ENCODE results near the gene SUCO.

Gene SUCO

GRCh38 chr1:172532183-172532699 is 709 bp upstream of the SUCO start:
- Histone ChIP-seq H3K27me3 (ENCODE audit: insufficient read depth, low read depth, severe bottlenecking) (peaks cover 37% of the 10 kb centered on the region), H3K4me3 (ENCODE audit: low read depth, low read length) (peak overlapping the region; percentile 91), H3K36me3 (peaks cover 6% of the 10 kb centered on the region), H3K9me3 (ENCODE audit: severe bottlenecking) (no peaks in the 10 kb centered on the region), H3K27ac (peak overlapping the region; percentile 98)
- peak; percentile 91 for DNase-seq
- no peak for TF ChIP-seq CTCF (IDR thresholded peaks at IDR 0.05; ENCODE audit: low read depth, low read length)

GRCh38 chr1:172533513-172534151 is 682 bp downstream of the SUCO start:
- no peak for TF ChIP-seq CTCF (IDR thresholded peaks at IDR 0.05; ENCODE audit: low read depth, low read length)
- Histone ChIP-seq H3K27me3 (ENCODE audit: insufficient read depth, low read depth, severe bottlenecking) (peaks cover 24% of the 10 kb centered on the region), H3K27ac (peak overlapping the region; percentile 98), H3K4me3 (ENCODE audit: low read depth, low read length) (peak overlapping the region; percentile 80), H3K36me3 (peaks cover 6% of the 10 kb centered on the region), H3K9me3 (ENCODE audit: severe bottlenecking) (no peaks in the 10 kb centered on the region)
- peak; percentile 43 for DNase-seq

- DNase-seq: no peak
Measured at GRCh38 chr1:172536256-172536655, 3.3 kb downstream of the SUCO start.

GRCh38 chr1:172537366-172537765 is 4.4 kb downstream of the SUCO start:
- H3K27me3 ChIP-seq (ENCODE audit: insufficient read depth, low read depth, severe bottlenecking): no peaks in the 10 kb centered on the region
- H3K36me3 ChIP-seq: peaks cover 6% of the 10 kb centered on the region
- H3K4me3 ChIP-seq (ENCODE audit: low read depth, low read length): no peak overlapping the region
- no peak for TF ChIP-seq CTCF (IDR thresholded peaks at IDR 0.05; ENCODE audit: low read depth, low read length)
- no peaks in the 10 kb centered on the region for H3K9me3 ChIP-seq (ENCODE audit: severe bottlenecking)
- H3K27ac ChIP-seq: no peak overlapping the region
- DNase-seq: no peak

More at GRCh38 chr1:172536256-172536655, 3.3 kb downstream of the SUCO start:
- H3K4me3 ChIP-seq (ENCODE audit: low read depth, low read length): no peak overlapping the region
- H3K36me3 ChIP-seq: peaks cover 6% of the 10 kb centered on the region
- H3K27ac ChIP-seq: no peak overlapping the region
- H3K27me3 ChIP-seq (ENCODE audit: insufficient read depth, low read depth, severe bottlenecking): peaks cover 3% of the 10 kb centered on the region
- H3K9me3 ChIP-seq (ENCODE audit: severe bottlenecking): no peaks in the 10 kb centered on the region
- TF ChIP-seq CTCF (IDR thresholded peaks at IDR 0.05; ENCODE audit: low read depth, low read length): no peak

- H3K4me3 ChIP-seq (ENCODE audit: low read depth, low read length): no peak overlapping the region
- no peak overlapping the region for H3K27ac ChIP-seq
- no peak for DNase-seq
- peaks cover 6% of the 10 kb centered on the region for H3K36me3 ChIP-seq
- TF ChIP-seq CTCF (IDR thresholded peaks at IDR 0.05; ENCODE audit: low read depth, low read length): no peak
- no peaks in the 10 kb centered on the region for H3K9me3 ChIP-seq (ENCODE audit: severe bottlenecking)
- H3K27me3 ChIP-seq (ENCODE audit: insufficient read depth, low read depth, severe bottlenecking): no peaks in the 10 kb centered on the region
Measured at GRCh38 chr1:172537827-172538391, 5.0 kb downstream of the SUCO start.

All from WERI-Rb-1 (cell line).